Uterus (tissue), 4 donors: ENCODE results near the gene LRRC2. TPM values are rescaled to one million over a fixed set of nuclear protein-coding genes. Genes with fewer than 3 reads are reported as not detected.
"Not testable (repeated sequence)": the region's sequence is repeated elsewhere in the genome, so short reads cannot be mapped to it uniquely, and the experiment has no call there.

Experiments
- DNase-seq, 2 donors: peaks; one replicate each; pipeline ENCODE4 v3.0.0-alpha.2; 2019 to 2020
- H3K27ac ChIP-seq, 2 donors: fragments of 200-600 bp; sonication (generic); 1 replicate in 1 of 2; 2 replicates in 1 of 2; pipeline ENCODE4 v1.5.1; 2016 to 2018
- H3K27me3 ChIP-seq, 2 donors: fragments of 200-600 bp; sonication (generic); one replicate each; pipeline ENCODE4 v1.5.1; 2018 to 2019; ENCODE audit warnings: control low read depth in 1 of 2
- H3K36me3 ChIP-seq, 2 donors: fragments of 200-600 bp; sonication (generic); one replicate each; pipeline ENCODE4 v1.5.1; 2019; ENCODE audit warnings: control low read depth in 1 of 2
- H3K4me1 ChIP-seq, 2 donors: fragments of 200-600 bp; sonication (generic); one replicate each; pipeline ENCODE4 v1.5.1; 2018 to 2019; ENCODE audit warnings: control low read depth in 1 of 2
- H3K4me3 ChIP-seq, 2 donors: fragments of 200-600 bp; sonication (generic); 1 replicate in 1 of 2; 2 replicates in 1 of 2; pipeline ENCODE4 v1.5.1; 2018 to 2019; ENCODE audit warnings: mild to moderate bottlenecking in 1 of 2
- H3K9me3 ChIP-seq, 2 donors: fragments of 200-600 bp; sonication (generic); one replicate each; pipeline ENCODE4 v1.5.1; 2019; ENCODE audit warnings: control low read depth in 1 of 2
- CTCF ChIP-seq, 4 experiments: fragments of 200-600 bp in 2 of 4; fragments of 450-650 bp in 2 of 4; sonication (generic) in 2 of 4; IDR thresholded peaks; one replicate each; pipeline ENCODE4 v1.5.1; 2016 to 2019; ENCODE audit warnings: antibody characterized with exemption in 4 of 4, mild to moderate bottlenecking in 2 of 4, moderate library complexity in 1 of 4
- POLR2A ChIP-seq, 2 donors: fragments of 450-650 bp; IDR thresholded peaks; one replicate each; pipeline ENCODE4 v1.6.1; 2016; ENCODE audit warnings: antibody characterized with exemption in 2 of 2, mild to moderate bottlenecking in 1 of 2, moderate library complexity in 1 of 2
- intact Hi-C: fragments of 100-400 bp; cut with DNase I; formaldehyde crosslinking; loops from one replicate; pipeline ENCODE4 v1.15.1; 2023; ENCODE audit warnings: low total_unique reads
- total RNA-seq, 4 donors: library from RNA; depleted of rRNA in 3 of 4; stranded (reverse); fragments of >200 nt in 3 of 4; gene quantifications; one replicate each; pipeline versions ENCODE4 v1.1.0 to v1.2.4, GENCODE V29; 2014 to 2023
- donor health status: DM: yes; HTN: yes; CAD: no.

The LRRC2 gene
- total RNA-seq, 4 donors from 2014 or later, result 1.0 to 10.7 (median 5.9) TPM

DNA sequence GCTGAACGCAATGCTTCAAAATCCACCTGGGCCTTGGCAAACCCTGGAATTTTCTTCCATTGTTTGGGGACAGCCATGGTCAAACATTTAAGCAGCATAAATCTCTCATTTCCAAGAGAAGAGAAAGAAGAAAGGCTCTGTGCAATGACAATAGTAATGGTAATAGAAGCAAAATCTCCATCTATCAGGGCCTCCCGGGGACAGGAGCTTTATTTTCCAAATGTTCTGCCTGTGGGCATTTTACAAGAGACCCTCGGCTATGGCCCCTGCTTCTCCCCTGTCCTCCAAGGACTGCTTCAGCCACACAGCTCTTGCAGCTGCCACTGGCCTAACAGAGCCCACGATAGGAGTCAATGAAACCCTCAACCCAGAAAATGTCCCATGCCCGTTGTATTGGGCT lies 33.5 kb upstream of the LRRC2 start:
- intact Hi-C loops, result no loop called here
- no peak for DNase-seq
- H3K27me3 ChIP-seq, result no peaks in the 10 kb centered on the region
- no peak overlapping the region for H3K4me3 ChIP-seq
- no peaks in the 10 kb centered on the region for H3K36me3 ChIP-seq
- H3K27ac ChIP-seq, result no peak overlapping the region
- no peak for TF ChIP-seq POLR2A (IDR thresholded peaks at IDR 0.05)
- no peak for TF ChIP-seq CTCF (IDR thresholded peaks at IDR 0.05)
- no peaks in the 10 kb centered on the region for H3K4me1 ChIP-seq
- no peaks in the 10 kb centered on the region for H3K9me3 ChIP-seq

GRCh38 chr3:46595819-46596314 lies 29.8 kb upstream of the LRRC2 start:
- TF ChIP-seq CTCF (IDR thresholded peaks at IDR 0.05) (no peak), POLR2A (IDR thresholded peaks at IDR 0.05) (no peak)
- Histone ChIP-seq H3K9me3 (no peaks in the 10 kb centered on the region), H3K27me3 (no peaks in the 10 kb centered on the region), H3K36me3 (no peaks in the 10 kb centered on the region), H3K4me1 (no peaks in the 10 kb centered on the region), H3K4me3 (no peak overlapping the region), H3K27ac (no peak overlapping the region)
- DNase-seq, result no peak
- intact Hi-C loops, result no loop called here

DNA sequence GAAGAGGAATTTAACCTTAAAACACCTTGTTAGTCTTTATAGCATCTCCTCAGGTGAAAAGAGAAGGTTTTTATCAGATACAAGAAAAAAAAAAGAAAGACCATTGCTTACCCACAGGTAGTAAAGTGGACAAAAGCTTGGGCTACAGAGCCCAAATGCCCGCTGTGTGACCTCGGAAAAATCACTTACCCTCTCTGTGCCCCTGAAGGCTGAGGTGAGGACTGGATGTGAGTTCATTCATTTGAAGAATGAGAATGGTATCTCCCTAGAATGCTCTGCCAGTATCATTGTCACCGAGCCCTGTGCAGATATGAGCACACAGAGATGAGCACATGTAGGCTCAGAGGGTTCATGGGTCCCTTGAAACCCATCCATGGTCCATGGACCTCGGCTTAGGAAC lies 28.6 kb upstream of the LRRC2 start:
- no peak overlapping the region for H3K27ac ChIP-seq
- intact Hi-C loops, result no loop called here
- TF ChIP-seq POLR2A (IDR thresholded peaks at IDR 0.05) (no peak), CTCF (IDR thresholded peaks at IDR 0.05) (no peak)

GRCh38 chr3:46593979-46594378 lies 27.9 kb upstream of the LRRC2 start:
- no peak for DNase-seq
- Histone ChIP-seq H3K27ac (no peak overlapping the region), H3K4me1 (no peaks in the 10 kb centered on the region), H3K9me3 (no peaks in the 10 kb centered on the region), H3K4me3 (no peak overlapping the region), H3K36me3 (no peaks in the 10 kb centered on the region), H3K27me3 (no peaks in the 10 kb centered on the region)
- TF ChIP-seq CTCF (IDR thresholded peaks at IDR 0.05) (no peak), POLR2A (IDR thresholded peaks at IDR 0.05) (no peak)
- intact Hi-C loops, result no loop called here

More for the DNA sequence above, 28.6 kb upstream of the LRRC2 start:
- no peak overlapping the region for H3K4me3 ChIP-seq
- no peaks in the 10 kb centered on the region for H3K36me3 ChIP-seq
- H3K4me1 ChIP-seq, result no peaks in the 10 kb centered on the region
- H3K9me3 ChIP-seq, result no peaks in the 10 kb centered on the region
- no peaks in the 10 kb centered on the region for H3K27me3 ChIP-seq
- DNase-seq, result no peak

- H3K27ac ChIP-seq, result no peak overlapping the region
- H3K9me3 ChIP-seq, result no peaks in the 10 kb centered on the region
- no peaks in the 10 kb centered on the region for H3K36me3 ChIP-seq
- TF ChIP-seq CTCF (IDR thresholded peaks at IDR 0.05) (no peak), POLR2A (IDR thresholded peaks at IDR 0.05) (no peak)
- no peak for DNase-seq
- intact Hi-C loops, result no loop called here
- H3K27me3 ChIP-seq, result no peaks in the 10 kb centered on the region
- no peak overlapping the region for H3K4me3 ChIP-seq
- H3K4me1 ChIP-seq, result no peaks in the 10 kb centered on the region
Measured at GRCh38 chr3:46593274-46593862, 27.3 kb upstream of the LRRC2 start.

DNA sequence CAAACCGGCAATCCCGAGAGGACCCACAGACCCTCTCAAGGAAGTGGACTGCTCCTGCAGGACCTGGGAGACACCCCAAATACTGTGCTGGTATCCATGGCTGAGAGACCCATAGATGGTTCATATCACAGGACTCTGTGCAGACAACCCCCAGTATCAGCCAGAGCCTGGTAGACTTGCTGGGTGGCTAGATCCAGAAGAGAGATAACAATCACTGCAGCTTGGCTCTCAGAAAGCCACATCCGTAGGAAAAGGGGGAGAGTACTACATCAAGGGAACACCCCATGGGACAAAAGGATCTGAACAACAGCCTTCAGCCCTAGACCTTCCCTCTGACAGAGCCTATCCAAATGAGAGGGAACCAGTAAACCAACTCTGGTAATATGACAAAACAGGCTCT lies 21.2 kb upstream of the LRRC2 start:
- H3K27ac ChIP-seq, H3K36me3 ChIP-seq, DNase-seq, H3K4me1 ChIP-seq, H3K4me3 ChIP-seq, H3K9me3 ChIP-seq, intact Hi-C loops, H3K27me3 ChIP-seq: not testable (repeated sequence)
